ENCODE measurements around the gene TRIM54. TPM values are rescaled to one million over a fixed set of nuclear protein-coding genes. Genes with fewer than 3 reads are reported as not detected.

Gene TRIM54
- total and polyA plus RNA-seq, 4 donors, result 0.03 TPM; not detected in 3

GRCh38 chr2:27336173-27336572, 53.9 kb downstream of the TRIM54 start:
- Histone ChIP-seq H3K4me1 (ENCODE audit: control insufficient read depth in 4 of 4, insufficient read depth in 4 of 4, low read length in 3 of 4) (no peaks in the 10 kb centered on the region), H3K36me3 (ENCODE audit: control insufficient read depth in 4 of 4, insufficient read depth in 3 of 4, low read depth in 1 of 4, low read length in 3 of 4) (peaks cover 18 to 66% (median 48%) of the 10 kb centered on the region in 4 donors), H3K4me3 (ENCODE audit: low read depth in 1 of 3, low read length in 3 of 3) (no peak overlapping the region), H3K9me3 (ENCODE audit: control insufficient read depth in 4 of 4, low read length in 3 of 4) (no peaks in the 10 kb centered on the region), H3K27me3 (ENCODE audit: control insufficient read depth in 4 of 4, insufficient read depth in 4 of 4, low read length in 3 of 4) (no peaks in the 10 kb centered on the region), H3K9ac (ENCODE audit: low read depth in 1 of 2, low read length in 2 of 2) (no peak overlapping the region), H3K27ac (ENCODE audit: low read depth in 1 of 2, low read length in 2 of 2) (no peak overlapping the region)
- WGBS, result 96% methylated on average over 7 of the region's 7 CpGs
- DNase-seq (ENCODE audit: low spot score), result no peak
- TF ChIP-seq MAX (IDR thresholded peaks at IDR 0.05), result no peak
- no peak for TF ChIP-seq GABPA (IDR thresholded peaks at IDR 0.05 in 1 of 2, conservative IDR thresholded peaks at IDR 0.05 in 1 of 2)
- no peak for TF ChIP-seq EGR1 (IDR thresholded peaks at IDR 0.05; ENCODE audit: low read depth in 2 of 2)
- no peak for TF ChIP-seq ZBTB33 (IDR thresholded peaks at IDR 0.05)
- no peak for TF ChIP-seq RXRA (IDR thresholded peaks at IDR 0.05)
- TF ChIP-seq FOXA1 (IDR thresholded peaks at IDR 0.05), result no peak
- no peak for TF ChIP-seq NR2F2 (IDR thresholded peaks at IDR 0.05)
- no peak for TF ChIP-seq CTCF (IDR thresholded peaks at IDR 0.05; ENCODE audit: low read depth, low read length, missing input control)
- TF ChIP-seq FOXA2 (IDR thresholded peaks at IDR 0.05), result no peak
- TF ChIP-seq ATF3 (IDR thresholded peaks at IDR 0.05), result no peak
- no peak for TF ChIP-seq HNF4G (IDR thresholded peaks at IDR 0.05)
- TF ChIP-seq JUND (IDR thresholded peaks at IDR 0.05), result no peak
- TF ChIP-seq YY1 (IDR thresholded peaks at IDR 0.05), result no peak
- TF ChIP-seq SP1 (IDR thresholded peaks at IDR 0.05), result no peak
- no peak for TF ChIP-seq REST (IDR thresholded peaks at IDR 0.05)
- TF ChIP-seq HNF4A (conservative IDR thresholded peaks at IDR 0.05), result no peak
- TF ChIP-seq RAD21 (IDR thresholded peaks at IDR 0.05), result no peak

- Histone ChIP-seq H3K4me3 (ENCODE audit: low read depth in 1 of 3, low read length in 3 of 3) (no peak overlapping the region), H3K27ac (ENCODE audit: low read depth in 1 of 2, low read length in 2 of 2) (no peak overlapping the region), H3K9ac (ENCODE audit: low read depth in 1 of 2, low read length in 2 of 2) (no peak overlapping the region), H3K4me1 (ENCODE audit: control insufficient read depth in 4 of 4, insufficient read depth in 4 of 4, low read length in 3 of 4) (peaks cover 0 to 3% (median 0%) of the 10 kb centered on the region in 4 donors), H3K36me3 (ENCODE audit: control insufficient read depth in 4 of 4, insufficient read depth in 3 of 4, low read depth in 1 of 4, low read length in 3 of 4) (peaks cover 2 to 6% (median 4%) of the 10 kb centered on the region in 4 donors), H3K27me3 (ENCODE audit: control insufficient read depth in 4 of 4, insufficient read depth in 4 of 4, low read length in 3 of 4) (no peaks in the 10 kb centered on the region), H3K9me3 (ENCODE audit: control insufficient read depth in 4 of 4, low read length in 3 of 4) (no peaks in the 10 kb centered on the region)
- 97% methylated on average over 2 of the region's 2 CpGs for WGBS
- TF ChIP-seq MAX (IDR thresholded peaks at IDR 0.05), result no peak
- no peak for DNase-seq (ENCODE audit: low spot score)
Measured at GRCh38 chr2:27347641-27348040, 65.4 kb downstream of the TRIM54 start.
